ENCODE measurements around the gene IL1B.

The IL1B gene

GRCh38 chr2:112829961-112830681, 6.5 kb downstream of the IL1B start:
- DNase-seq (ENCODE audit: low spot score), result no peak

DNA sequence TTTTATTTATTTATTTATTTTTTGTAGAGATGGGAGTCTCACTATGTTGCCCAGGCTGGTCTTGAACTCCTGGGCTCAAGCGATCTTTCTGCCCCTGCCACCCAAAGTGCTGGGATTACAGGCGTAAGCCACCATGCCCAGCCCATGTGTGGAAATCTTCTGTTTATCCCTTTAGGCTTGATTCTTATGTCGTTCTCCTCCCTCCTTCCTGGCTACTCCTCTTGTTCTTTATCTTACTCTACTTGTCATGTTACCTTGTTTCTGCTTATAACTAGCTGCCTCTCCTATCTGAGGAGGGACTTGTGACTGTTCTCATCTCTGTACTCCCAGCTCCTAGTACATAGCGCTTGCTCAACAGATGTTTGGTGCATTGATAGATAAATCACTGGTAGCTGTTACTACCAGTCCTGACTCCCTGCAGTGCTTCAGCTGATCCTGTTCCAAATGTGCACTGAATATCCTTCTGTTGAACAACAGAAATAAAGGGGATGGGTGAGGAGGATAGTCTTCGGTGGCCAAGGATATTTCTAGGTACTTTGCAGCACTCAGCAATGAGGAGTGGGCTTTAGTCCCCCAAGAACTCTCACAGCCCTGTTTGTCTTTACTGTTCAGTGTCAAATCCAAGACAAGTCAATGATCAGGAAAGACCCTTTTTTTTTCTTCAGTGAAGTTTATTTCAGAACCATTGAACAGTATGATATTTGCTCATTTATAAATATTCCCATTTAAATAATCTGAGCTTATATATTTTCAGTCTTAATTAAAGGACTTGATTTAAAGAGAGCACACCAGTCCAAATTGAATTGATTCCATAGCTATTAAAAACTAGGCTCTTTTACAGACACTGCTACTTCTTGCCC, 7.2 kb downstream of the IL1B start:
- no peak for DNase-seq (ENCODE audit: low spot score)

DNA sequence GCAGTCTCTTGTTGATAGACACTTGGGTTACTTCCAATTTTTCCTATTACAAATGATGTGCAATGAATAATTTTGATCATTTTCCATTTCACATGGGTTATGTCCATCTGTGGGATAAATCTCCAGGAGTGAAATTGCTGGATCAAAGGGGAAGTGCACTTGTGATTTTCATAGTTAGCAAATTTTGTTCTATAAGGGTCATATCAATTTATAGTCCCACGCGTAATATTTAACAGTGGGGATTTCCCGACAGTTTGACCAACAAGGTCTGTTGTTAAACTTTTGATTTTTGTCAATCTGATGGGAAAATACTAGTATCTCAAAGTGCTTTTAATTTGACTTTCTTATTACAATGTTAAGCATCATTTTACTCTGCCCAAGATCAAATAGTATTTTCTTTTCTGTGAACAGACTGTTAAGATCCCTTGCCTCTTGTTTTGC, 8.3 kb downstream of the IL1B start:
- DNase-seq (ENCODE audit: low spot score), result no peak

- DNase-seq (ENCODE audit: low spot score), result no peak
Observed at GRCh38 chr2:112827604-112828185, 8.9 kb downstream of the IL1B start.

DNA sequence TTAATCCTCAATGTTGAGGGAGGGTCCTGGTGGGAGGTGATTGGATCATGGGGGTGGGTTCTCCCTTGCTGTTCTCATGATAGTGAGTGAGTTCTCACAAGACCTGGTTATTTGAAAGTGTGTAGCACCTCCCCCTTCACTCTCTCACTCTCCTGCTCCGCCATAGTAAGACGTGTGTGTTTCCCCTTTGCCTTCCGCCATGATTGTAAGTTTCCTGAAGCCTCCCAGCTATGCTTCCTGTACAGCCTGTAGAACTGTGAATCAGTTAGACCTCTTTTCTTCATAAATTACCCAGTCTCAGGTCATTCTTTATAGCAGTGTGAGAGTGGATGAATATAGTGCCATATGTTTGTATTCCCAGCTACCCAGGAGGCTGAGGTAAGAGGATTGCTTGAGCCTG, 9.6 kb downstream of the IL1B start:
- no peak for DNase-seq (ENCODE audit: low spot score)

DNA sequence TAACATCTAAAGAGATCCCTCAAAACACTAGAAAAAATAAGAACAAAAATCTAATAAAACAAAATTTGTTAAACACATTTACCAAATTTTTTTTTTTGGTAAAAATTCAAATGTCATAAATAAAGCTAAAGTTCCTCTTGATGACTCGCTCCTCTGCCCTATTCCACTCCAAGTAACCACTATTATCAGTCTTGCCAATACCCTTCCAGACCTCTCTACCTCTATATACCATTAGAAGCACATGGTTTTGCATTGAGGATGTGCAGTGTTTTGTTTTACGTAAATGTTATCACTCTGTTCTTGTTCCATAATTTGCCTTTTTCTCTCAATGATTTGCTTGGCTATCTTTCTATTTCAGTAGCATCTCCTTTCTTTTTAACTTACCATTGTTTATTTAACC, 10.9 kb downstream of the IL1B start:
- no peak for DNase-seq (ENCODE audit: low spot score)

GRCh38 chr2:112824694-112825085, 11.9 kb downstream of the IL1B start:
- no peak for DNase-seq (ENCODE audit: low spot score)

DNA sequence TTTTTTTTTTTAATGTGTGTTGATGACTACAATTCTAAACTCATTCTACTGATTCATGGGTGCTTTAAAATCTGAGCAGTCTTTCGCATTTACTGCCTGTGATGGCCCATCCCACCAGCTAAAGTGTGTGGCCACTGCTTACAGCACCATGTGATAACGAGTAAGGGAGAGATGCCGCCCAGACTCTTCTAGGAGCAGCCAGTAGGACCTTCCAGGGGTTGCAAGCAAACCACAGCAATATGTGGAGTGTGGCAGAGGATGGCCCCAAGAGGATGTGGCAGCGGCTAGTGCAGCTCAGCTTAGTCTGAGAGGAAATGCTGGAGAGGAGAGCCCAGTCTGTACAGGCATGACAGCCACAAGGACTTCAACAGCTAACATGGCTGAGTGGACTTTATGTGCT, 14.9 kb downstream of the IL1B start:
- no peak for DNase-seq (ENCODE audit: low spot score)

DNA sequence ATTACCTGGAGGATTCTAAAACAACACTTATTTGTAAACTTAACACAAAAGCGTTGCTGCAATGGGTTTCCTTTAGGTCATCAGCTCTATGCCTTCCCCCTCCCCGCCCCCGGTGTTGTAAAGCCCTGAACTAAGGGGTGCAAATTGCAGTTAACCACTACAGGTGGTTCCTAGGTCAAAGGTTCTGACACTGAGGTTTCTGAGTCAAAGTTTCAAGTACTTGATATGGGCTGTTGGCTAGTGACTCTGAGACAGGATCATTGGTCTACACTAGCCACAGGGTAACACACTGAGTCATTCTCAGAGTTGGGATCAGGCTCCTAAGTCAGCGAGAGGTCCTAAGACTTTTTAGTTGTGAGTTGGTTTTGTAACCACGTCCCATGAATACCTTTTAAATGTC, 15.4 kb downstream of the IL1B start:
- no peak for DNase-seq (ENCODE audit: low spot score)

- no peak for DNase-seq (ENCODE audit: low spot score)
Observed at GRCh38 chr2:112820343-112820742, 16.2 kb downstream of the IL1B start.

DNA sequence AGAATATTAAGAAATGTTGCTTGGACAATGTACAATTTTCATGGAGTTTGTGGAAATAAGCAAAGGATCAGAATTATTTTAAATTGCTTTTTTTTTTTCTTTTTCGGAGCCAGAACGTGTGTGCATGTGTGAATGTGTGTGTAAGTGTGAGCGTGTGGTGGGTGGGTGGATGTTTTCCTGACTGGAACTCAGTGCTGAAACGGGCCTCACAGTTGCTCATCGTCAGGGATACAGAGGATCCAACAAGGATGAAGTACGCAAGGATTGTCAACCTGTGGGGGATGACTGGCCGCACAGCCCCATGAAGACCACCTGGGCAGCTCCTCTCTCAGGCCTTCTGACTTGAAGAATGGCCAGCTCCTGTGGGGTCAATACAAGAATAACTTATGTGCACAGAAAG, 17.5 kb downstream of the IL1B start:
- no peak for DNase-seq (ENCODE audit: low spot score)

GRCh38 chr2:112818094-112818902, 18.3 kb downstream of the IL1B start:
- no peak for DNase-seq (ENCODE audit: low spot score)

- no peak for DNase-seq (ENCODE audit: low spot score)
Observed at GRCh38 chr2:112817082-112817689, 19.4 kb downstream of the IL1B start.

DNA sequence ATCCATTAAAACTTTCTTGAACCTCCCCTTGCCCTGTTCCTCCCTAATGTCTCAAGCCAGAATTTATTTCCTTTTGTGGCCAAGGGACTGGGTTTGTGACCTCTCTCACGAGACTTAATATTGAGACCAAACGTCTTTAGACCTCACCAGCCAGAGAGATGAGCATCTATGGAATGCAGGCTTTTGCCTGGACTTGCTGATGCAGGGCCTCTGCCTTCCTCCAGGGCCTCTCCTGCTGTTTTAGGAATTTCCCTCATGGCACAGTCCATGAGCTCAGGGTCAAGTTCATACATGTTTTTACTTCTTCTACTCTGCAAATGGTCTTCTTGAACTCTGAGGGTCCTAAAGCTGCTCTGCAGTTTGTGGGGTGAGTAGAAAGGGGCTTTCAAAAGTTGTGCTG, 22.3 kb downstream of the IL1B start:
- no peak for DNase-seq (ENCODE audit: low spot score)

DNA sequence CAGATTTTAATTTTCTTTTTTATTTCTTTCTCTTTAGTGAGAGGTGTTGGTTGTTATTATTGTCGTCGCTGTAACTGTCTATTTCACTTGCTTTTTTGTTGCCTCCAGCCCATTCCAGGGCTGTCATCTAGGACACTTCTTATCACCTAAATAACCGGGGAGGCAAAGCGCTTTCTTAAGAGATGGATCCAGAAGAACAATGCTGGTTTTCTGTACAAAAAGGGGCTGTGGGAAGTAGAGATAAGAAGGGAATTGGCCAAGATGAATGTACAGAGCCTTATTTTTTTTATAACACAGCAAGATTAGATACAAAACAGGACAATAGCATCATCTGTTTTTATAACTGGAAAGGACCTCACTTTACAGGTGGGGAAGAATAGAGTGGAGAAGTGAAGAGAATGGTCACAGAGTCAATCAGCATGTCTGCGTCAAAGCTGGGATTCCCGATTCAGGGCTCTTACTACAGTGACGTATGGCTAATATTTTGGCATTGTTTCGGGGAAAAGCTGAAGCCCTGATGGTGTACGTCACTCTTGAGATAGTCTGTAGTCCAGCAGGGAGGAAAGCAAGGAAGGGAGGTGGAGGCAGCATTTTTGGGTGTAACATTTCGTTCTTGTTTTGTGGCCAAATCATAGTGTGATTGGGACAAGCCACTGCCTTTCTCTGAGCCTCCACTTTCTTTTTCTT, 23.2 kb downstream of the IL1B start:
- DNase-seq (ENCODE audit: low spot score), result no peak

DNA sequence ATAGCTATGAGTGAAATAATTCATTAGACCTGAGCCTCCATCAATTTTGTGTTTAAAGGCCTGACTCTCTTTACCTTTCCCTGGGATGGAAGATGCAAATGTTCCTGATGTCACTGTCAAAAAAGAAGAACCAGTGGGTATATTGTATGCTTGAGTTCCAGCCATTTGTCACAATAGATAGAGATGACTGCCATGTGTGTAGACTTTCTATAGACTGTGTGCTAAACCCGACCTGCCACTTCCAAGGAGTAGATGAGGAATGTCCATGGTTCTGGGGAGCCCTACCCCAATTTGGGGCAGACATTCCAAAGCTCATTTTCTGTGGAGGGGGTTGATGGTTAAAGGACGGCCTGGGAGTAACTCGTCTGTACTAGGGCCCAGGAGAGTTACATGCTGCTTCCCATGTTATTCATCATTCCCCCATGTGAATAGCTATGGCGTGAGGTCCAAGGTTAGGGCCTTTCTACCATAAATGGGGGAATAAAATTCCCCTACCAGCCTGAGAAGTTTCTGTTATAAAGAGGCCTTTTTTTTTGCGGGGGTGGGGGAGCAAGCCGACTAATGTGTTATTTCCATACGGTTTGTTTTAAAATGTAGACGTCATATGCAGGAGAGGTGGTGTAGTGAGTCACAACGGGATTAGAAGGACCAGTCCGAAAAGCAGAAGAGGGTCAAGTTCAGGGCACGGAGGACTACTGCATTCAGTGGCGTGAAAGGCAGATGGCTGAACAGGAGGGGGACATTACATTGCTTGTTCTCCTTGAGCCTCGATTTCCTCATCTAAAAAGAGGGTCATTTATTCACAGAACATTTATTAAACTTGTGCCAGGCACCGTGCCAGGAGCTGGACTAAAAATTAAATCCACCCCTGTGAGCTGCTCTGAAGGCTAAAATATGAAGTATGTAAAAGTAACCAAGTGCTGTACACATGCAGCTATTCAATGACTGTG, 24.0 kb downstream of the IL1B start:
- DNase-seq (ENCODE audit: low spot score), result no peak

- no peak for DNase-seq (ENCODE audit: low spot score)
Observed at GRCh38 chr2:112811841-112812306, 24.7 kb downstream of the IL1B start.

GRCh38 chr2:112811276-112811831, 25.2 kb downstream of the IL1B start:
- DNase-seq (ENCODE audit: low spot score), result no peak

DNA sequence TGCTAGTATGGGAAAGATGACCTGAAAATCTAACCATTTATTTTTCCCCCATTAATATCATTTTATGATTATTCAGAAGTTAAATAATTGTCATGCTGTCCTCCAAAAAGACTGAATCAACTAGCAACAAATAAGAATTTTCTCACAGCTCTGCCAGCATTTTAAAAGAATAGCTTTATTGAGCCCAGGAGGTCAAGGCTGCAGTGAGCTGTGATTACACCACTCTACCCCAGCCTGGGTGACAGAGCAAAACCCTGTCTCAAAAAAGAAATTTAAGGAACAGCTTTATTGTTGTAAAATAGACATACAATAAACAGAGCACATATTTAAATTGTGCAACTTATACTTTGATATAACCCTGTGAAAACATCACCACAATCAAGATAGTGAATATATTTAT, 27.5 kb downstream of the IL1B start:
- DNase-seq (ENCODE audit: low spot score), result no peak

All from SK-N-DZ (cell line).